HL-60/S4 treated with phorbol 12-myristate 13-acetate at 8.2 ng/mL for 4 days and 3 days (cell line): ENCODE results near the gene NIN.

Experiments used
- in situ Hi-C: fragments of 300-500 bp; cut with MboI; formaldehyde crosslinking; loops from 2 replicates; pipeline ENCODE4 v1.15.0; 2022; ENCODE audit warnings: low sequenced_read_pairs

The NIN gene

GRCh38 chr14:50844391-50844790 lies 13.4 kb upstream of the NIN start:
- in situ Hi-C loops: no loop called here

DNA sequence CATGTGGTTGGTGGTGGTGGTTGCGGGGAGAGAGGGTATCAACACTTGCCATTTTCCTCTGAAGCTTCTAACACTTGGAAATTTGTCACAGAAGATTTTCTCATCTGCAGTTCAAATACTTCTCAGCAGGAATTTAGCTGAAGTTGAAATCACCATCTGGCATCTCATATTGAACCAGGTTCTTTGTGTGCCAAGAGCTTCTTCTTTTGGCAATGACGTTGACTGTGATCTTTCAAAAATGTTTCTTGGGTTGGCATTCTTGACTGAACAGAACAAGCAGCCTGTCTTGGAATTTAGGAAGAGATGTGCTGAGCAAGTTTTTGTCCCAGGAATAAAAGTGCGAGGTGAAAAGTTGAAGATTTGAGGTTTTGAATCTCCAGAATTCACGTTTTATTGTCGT lies 8.7 kb upstream of the NIN start:
- in situ Hi-C loops: no loop called here

GRCh38 chr14:50839048-50839447 lies 8.1 kb upstream of the NIN start:
- in situ Hi-C loops: no loop called here

DNA sequence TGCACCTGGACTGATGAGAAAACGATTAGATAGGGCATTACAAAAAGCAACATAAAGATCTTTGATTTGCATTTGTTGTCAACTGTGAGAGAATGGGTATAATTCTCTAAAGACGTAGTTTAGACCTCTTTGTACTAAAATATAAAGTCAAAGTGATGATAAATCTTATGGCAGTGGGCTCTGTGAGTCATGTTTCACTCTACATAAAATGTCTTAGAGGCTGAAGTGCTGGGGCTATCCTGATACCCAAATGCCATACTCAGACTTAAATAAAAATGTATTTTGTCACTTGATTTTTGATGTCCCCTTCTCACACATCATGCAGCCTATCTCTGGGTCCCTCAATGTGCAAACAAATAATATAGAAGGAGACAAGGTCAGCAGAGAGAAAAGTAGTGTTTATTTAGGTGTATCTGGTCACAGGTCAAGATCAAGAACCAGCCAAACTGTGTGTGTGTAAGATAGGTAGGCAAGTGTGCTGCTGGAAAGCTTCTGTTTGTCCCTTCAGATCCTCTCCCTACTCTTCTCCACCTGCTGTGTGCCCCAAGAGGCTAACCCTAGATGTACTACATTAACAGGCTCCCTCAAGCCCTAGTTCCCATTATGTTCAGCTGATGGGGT lies 7.0 kb upstream of the NIN start:
- in situ Hi-C loops: no loop called here

DNA sequence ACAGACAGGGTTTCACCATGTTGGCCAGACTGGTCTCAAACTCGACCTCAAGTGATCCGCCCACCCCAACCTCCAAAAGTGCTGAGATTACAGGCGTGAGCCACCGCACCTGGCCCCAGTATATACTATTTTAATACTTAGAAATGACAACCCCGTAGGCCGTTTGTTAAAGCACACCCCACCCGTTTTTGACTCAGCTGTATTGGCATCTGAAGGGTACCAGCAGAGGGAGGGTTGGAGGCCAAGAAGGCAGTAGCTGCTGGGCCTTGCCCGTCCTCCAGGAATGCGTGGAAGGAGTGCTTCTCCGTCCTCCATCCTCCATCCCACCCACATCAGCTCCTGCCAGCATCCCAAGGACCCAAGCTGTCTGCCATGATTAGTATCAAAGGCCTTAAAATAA lies 6.3 kb upstream of the NIN start:
- in situ Hi-C loops: no loop called here

- in situ Hi-C loops: no loop called here
Observed at GRCh38 chr14:50836515-50836914, 5.6 kb upstream of the NIN start.

GRCh38 chr14:50835280-50835679 lies 4.3 kb upstream of the NIN start:
- in situ Hi-C loops: no loop called here

GRCh38 chr14:50834802-50835276 lies 3.9 kb upstream of the NIN start:
- in situ Hi-C loops: no loop called here

GRCh38 chr14:50832935-50833630 lies 2.1 kb upstream of the NIN start:
- in situ Hi-C loops: no loop called here

- in situ Hi-C loops: no loop called here
Observed at GRCh38 chr14:50831726-50832168, 785 bp upstream of the NIN start.

- in situ Hi-C loops: no loop called here
Observed at GRCh38 chr14:50830044-50830931, 674 bp downstream of the NIN start.

GRCh38 chr14:50829489-50830043 lies 1.4 kb downstream of the NIN start:
- in situ Hi-C loops: no loop called here

GRCh38 chr14:50828721-50829488 lies 2.1 kb downstream of the NIN start:
- in situ Hi-C loops: no loop called here

- in situ Hi-C loops: no loop called here
Observed at GRCh38 chr14:50826681-50827080, 4.3 kb downstream of the NIN start.

DNA sequence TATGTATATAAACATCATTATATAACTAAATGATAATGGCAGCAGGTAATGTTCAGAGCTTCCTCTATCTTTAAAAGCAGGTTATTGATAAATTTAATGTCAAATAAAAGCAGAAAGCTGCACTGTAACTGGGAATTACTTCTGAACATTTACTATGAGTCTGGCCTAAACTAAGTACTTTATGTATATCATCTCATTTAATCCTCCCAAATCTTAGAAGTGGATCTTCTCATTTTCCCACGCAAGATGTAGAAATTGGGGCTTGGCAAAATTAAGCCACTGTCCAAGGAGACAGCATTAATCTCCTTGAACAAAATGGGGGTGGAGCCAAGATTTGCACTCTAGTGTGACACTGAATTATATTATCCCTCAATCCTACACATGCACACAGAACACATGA lies 5.7 kb downstream of the NIN start:
- in situ Hi-C loops: no loop called here

DNA sequence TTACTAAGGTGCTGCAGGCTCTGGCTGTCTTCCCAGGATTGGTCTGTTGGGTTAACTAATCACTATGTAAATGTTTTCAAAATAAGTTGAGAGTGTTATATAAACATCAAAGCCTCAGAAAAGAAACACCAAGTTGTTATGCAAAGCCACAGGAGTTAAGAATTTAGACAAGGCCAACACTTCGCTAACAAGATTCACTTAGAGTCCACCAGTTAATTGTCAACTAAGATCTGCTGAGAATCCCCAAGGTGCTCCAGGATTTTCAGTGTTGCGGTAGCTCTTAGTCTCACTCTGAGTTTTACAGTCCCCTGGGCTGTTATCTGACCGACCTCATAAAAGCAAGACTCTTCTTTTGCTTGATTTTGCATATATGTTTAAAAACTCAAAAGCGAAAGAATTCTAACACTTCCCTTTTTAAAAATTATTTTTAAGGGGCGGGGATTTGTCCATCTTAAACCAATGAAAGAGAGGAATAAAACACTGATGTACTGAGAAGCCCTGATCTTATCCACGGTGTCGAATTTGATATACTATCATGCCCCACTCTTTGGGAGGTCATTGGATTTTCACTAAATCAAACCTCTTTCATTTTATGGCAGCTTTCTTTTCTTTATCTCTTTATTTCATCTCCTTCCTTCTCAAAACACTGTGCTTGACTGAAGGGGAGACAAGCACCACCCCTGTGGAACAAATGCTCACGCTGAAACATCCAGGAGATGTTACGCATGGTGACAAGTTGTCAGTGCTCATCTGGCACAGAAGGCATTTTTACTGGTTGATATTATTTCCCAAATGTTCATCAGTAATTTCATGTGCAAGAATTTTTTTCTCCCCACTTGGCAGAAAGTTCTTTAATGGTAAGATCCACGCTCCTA lies 7.0 kb downstream of the NIN start:
- in situ Hi-C loops: no loop called here

DNA sequence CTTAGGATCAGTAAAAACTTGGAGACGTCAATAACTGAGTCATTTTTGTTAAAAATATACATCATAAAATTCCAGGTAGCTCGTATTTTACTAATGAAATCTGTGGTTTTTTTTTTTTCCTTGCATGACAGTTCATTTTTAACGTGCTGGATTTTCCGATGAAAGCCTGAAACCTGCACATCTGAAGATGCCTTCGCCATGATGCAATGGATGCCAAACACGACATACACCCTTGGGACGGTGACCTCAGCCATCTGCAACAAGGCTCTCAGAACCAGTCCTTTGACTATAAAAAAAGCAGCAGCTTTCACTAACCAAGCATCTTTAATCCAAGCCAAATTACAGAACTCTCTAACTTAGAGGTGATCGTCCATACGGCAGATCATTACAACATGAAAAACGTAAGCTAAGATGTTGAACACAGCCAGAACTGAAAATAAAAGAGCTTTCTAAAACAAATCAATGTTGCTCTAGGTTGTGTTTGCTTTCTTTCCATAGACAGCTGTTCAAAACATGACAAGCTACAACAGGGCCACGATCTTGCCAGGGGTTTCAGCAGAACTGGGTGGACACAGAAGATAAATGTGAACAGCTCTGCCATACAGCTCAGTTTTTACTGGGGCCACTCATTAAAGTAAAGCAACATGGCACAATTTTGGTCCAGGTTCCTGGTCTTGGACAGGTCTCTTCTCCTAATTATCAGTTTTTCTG lies 7.8 kb downstream of the NIN start:
- in situ Hi-C loops: no loop called here

GRCh38 chr14:50822501-50823042 lies 8.4 kb downstream of the NIN start:
- in situ Hi-C loops: no loop called here
